Measurements from ENCODE around the gene PPP1R14D. TPM values are rescaled to one million over a fixed set of nuclear protein-coding genes. Genes with fewer than 3 reads are reported as not detected.

PPP1R14D gene
- total RNA-seq, 1 donor from 2014 or later = not detected

- H3K27me3 Mint-ChIP-seq (ENCODE audit: insufficient read depth) = no peaks in the 10 kb centered on the region
- peaks cover 25% of the 10 kb centered on the region for H3K4me1 Mint-ChIP-seq (ENCODE audit: low read depth)
- DNase-seq (ENCODE audit: low spot score) = no peak
- no peaks in the 10 kb centered on the region for H3K9me3 Mint-ChIP-seq
- H3K36me3 Mint-ChIP-seq (ENCODE audit: low read depth) = peaks cover 6% of the 10 kb centered on the region
- intact Hi-C loops (cut with micrococcal nuclease) = no loop called here
- H3K4me3 Mint-ChIP-seq = no peak overlapping the region
- H3K27ac Mint-ChIP-seq = no peak overlapping the region
Observed at GRCh38 chr15:40785164-40785563, 43.3 kb downstream of the PPP1R14D start.

GRCh38 chr15:40782609-40783227 is 45.8 kb downstream of the PPP1R14D start:
- peak; percentile 74 for DNase-seq (ENCODE audit: low spot score)
- Mint-ChIP-seq H3K4me3 (no peak overlapping the region), H3K27me3 (ENCODE audit: insufficient read depth) (no peaks in the 10 kb centered on the region), H3K4me1 (ENCODE audit: low read depth) (peaks cover 21% of the 10 kb centered on the region), H3K36me3 (ENCODE audit: low read depth) (peaks cover 2% of the 10 kb centered on the region), H3K27ac (no peak overlapping the region), H3K9me3 (no peaks in the 10 kb centered on the region)
- intact Hi-C loops (cut with micrococcal nuclease) = loop anchor here (1.0 to 2.0 kb wide), 6 partner anchors 18 to 263 kb away; partner anchors contain the start of gene GCHFR

DNA sequence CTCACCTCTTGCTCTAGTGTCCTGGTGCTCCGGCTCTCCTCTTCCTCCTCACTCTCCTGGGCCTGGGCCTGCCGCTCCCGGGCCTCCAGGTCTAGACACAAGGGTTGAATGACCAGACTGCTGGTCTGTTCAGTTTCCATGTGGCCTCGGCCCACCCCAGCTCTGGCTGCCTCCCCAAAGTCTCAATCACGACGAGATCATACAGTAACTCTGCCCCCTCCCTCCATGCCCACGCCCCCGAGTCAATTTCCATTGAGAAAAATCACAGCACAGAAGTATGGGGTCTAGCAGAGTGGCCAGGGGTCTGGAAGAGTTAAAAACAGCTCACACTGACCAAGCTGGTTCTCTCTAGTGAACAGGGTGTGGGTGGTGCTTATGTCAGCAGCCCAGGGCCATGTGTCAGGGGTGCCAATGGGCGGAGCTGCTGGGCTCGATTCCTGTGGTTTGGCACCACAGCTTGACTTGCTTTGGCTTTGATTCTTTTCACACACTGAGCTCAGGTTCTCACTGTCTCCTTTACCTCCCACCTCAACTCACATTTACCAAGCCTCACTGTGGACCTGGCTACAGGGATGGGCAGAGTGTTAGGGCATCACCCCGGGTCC is 51.9 kb downstream of the PPP1R14D start:
- peak overlapping the region; percentile 28 for H3K27ac Mint-ChIP-seq

GRCh38 chr15:40775740-40776536 is 52.6 kb downstream of the PPP1R14D start:
- H3K27ac Mint-ChIP-seq = no peak overlapping the region
- no peak overlapping the region for H3K4me3 Mint-ChIP-seq
- no peaks in the 10 kb centered on the region for H3K27me3 Mint-ChIP-seq (ENCODE audit: insufficient read depth)
- H3K4me1 Mint-ChIP-seq (ENCODE audit: low read depth) = peaks cover 8% of the 10 kb centered on the region
- intact Hi-C loops (cut with micrococcal nuclease) = no loop called here
- no peak for DNase-seq (ENCODE audit: low spot score)
- peaks cover 14% of the 10 kb centered on the region for H3K36me3 Mint-ChIP-seq (ENCODE audit: low read depth)
- no peaks in the 10 kb centered on the region for H3K9me3 Mint-ChIP-seq

More for the DNA sequence above, 51.9 kb downstream of the PPP1R14D start:
- Mint-ChIP-seq H3K27me3 (ENCODE audit: insufficient read depth) (no peaks in the 10 kb centered on the region), H3K36me3 (ENCODE audit: low read depth) (peaks cover 10% of the 10 kb centered on the region), H3K4me3 (no peak overlapping the region), H3K9me3 (no peaks in the 10 kb centered on the region), H3K4me1 (ENCODE audit: low read depth) (peaks cover 8% of the 10 kb centered on the region)
- intact Hi-C loops (cut with micrococcal nuclease) = no loop called here
- no peak for DNase-seq (ENCODE audit: low spot score)

- peaks cover 15% of the 10 kb centered on the region for H3K36me3 Mint-ChIP-seq (ENCODE audit: low read depth)
- H3K9me3 Mint-ChIP-seq = no peaks in the 10 kb centered on the region
- no peak for DNase-seq (ENCODE audit: low spot score)
- peaks cover 12% of the 10 kb centered on the region for H3K4me1 Mint-ChIP-seq (ENCODE audit: low read depth)
- no peak overlapping the region for H3K27ac Mint-ChIP-seq
- no peaks in the 10 kb centered on the region for H3K27me3 Mint-ChIP-seq (ENCODE audit: insufficient read depth)
- H3K4me3 Mint-ChIP-seq = no peak overlapping the region
- intact Hi-C loops (cut with micrococcal nuclease) = no loop called here
Observed at GRCh38 chr15:40775007-40775406, 53.5 kb downstream of the PPP1R14D start.

- Mint-ChIP-seq H3K9me3 (no peaks in the 10 kb centered on the region), H3K27ac (no peak overlapping the region), H3K36me3 (ENCODE audit: low read depth) (peaks cover 18% of the 10 kb centered on the region), H3K27me3 (ENCODE audit: insufficient read depth) (no peaks in the 10 kb centered on the region), H3K4me1 (ENCODE audit: low read depth) (peaks cover 22% of the 10 kb centered on the region), H3K4me3 (no peak overlapping the region)
- no peak for DNase-seq (ENCODE audit: low spot score)
- intact Hi-C loops (cut with micrococcal nuclease) = no loop called here
Observed at GRCh38 chr15:40773902-40774301, 54.6 kb downstream of the PPP1R14D start.

DNA sequence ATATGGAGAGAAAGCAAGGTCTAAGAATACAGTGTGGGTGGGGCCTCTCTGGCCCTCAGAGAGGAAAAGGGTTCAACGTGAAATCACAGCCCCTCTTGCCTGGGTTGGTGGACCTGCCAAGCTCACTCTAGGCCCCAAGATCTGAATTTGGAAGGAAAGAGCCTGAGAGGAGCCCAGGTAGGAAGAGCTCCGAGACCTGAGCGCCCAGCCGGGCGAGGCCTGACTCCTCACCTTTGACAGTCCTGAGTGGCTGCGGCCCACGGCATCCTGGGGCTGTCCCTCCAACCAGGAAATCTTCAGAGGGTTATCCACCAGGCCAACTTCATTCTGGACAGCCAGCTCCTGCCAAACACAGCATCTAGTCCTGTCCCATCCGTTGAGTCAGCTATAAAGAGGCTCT is 55.0 kb downstream of the PPP1R14D start:
- DNase-seq (ENCODE audit: low spot score) = no peak
- H3K27ac Mint-ChIP-seq = no peak overlapping the region
- H3K36me3 Mint-ChIP-seq (ENCODE audit: low read depth) = peaks cover 18% of the 10 kb centered on the region
- intact Hi-C loops (cut with micrococcal nuclease) = no loop called here
- peaks cover 26% of the 10 kb centered on the region for H3K4me1 Mint-ChIP-seq (ENCODE audit: low read depth)
- H3K27me3 Mint-ChIP-seq (ENCODE audit: insufficient read depth) = no peaks in the 10 kb centered on the region
- no peaks in the 10 kb centered on the region for H3K9me3 Mint-ChIP-seq
- no peak overlapping the region for H3K4me3 Mint-ChIP-seq

DNA sequence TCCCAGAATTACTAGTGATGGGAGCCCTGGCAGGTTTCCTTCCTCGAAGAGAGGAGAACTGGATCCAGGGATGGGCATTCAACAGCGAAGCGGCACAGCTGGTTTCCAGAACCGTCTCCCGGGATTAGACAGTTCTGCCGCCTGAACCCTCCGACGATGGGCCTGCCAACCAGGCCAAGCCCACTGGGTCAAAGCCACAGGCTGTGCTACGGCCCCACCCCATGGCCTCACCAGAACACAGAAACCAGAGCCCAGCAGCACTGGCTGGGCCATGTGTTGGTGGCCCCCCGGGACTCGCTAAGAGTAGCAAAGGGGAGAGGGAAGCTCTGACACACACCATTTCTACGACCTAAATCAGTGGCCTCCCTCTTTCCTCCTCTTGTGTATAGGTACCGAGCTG is 56.5 kb downstream of the PPP1R14D start:
- no peak for DNase-seq (ENCODE audit: low spot score)
- H3K4me1 Mint-ChIP-seq (ENCODE audit: low read depth) = peaks cover 25% of the 10 kb centered on the region

GRCh38 chr15:40771242-40771641 is 57.3 kb downstream of the PPP1R14D start:
- no peaks in the 10 kb centered on the region for H3K9me3 Mint-ChIP-seq
- H3K27me3 Mint-ChIP-seq (ENCODE audit: insufficient read depth) = no peaks in the 10 kb centered on the region
- intact Hi-C loops (cut with micrococcal nuclease) = no loop called here
- peaks cover 18% of the 10 kb centered on the region for H3K4me1 Mint-ChIP-seq (ENCODE audit: low read depth)
- H3K4me3 Mint-ChIP-seq = no peak overlapping the region
- peaks cover 12% of the 10 kb centered on the region for H3K36me3 Mint-ChIP-seq (ENCODE audit: low read depth)
- DNase-seq (ENCODE audit: low spot score) = no peak
- no peak overlapping the region for H3K27ac Mint-ChIP-seq

More for the DNA sequence above, 56.5 kb downstream of the PPP1R14D start:
- H3K9me3 Mint-ChIP-seq = no peaks in the 10 kb centered on the region
- peaks cover 18% of the 10 kb centered on the region for H3K36me3 Mint-ChIP-seq (ENCODE audit: low read depth)
- intact Hi-C loops (cut with micrococcal nuclease) = no loop called here
- no peaks in the 10 kb centered on the region for H3K27me3 Mint-ChIP-seq (ENCODE audit: insufficient read depth)
- no peak overlapping the region for H3K27ac Mint-ChIP-seq
- H3K4me3 Mint-ChIP-seq = no peak overlapping the region

DNA sequence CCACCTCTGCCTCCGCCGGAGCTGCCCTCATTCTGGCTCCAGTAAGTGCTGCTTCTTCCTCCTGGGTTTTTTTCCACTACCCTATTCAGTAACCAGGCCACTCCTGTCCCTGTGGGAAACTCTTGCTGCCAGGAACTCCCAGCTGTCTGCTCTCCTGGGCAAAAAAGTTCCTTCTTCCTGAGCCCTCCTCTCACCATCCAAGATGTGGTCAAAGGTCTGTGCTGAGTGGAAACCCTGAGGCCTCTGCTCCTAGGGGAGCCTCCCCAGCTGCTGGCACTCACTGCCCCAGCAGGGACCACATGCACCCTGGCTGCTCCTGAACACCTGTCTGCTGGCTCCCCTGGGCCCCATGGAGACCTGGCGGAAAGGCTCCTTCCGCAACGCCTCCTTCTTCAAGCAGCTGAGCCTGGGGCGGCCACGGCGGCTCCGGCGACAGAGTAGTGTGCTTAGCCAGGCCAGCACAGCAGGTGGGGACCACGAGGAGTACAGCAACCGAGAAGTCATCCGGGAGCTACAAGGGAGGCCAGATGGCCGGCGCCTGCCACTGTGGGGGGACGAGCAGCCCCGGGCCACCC is 58.3 kb downstream of the PPP1R14D start:
- Mint-ChIP-seq H3K4me3 (no peak overlapping the region), H3K27me3 (ENCODE audit: insufficient read depth) (no peaks in the 10 kb centered on the region), H3K27ac (peak overlapping the region; percentile 81), H3K36me3 (ENCODE audit: low read depth) (peaks cover 13% of the 10 kb centered on the region), H3K9me3 (no peaks in the 10 kb centered on the region), H3K4me1 (ENCODE audit: low read depth) (peaks cover 24% of the 10 kb centered on the region)
- intact Hi-C loops (cut with micrococcal nuclease) = no loop called here
- no peak for DNase-seq (ENCODE audit: low spot score)

GRCh38 chr15:40769274-40770146 is 59.0 kb downstream of the PPP1R14D start, which contains the start of gene C15orf62:
Gene C15orf62, plus strand, starts transcription at chr15:40769980. Its CDS starts 516 bp downstream, at chr15:40770496.
- peak within 1 kb of the TSS; percentile 81 for H3K27ac Mint-ChIP-seq
- H3K4me1 Mint-ChIP-seq (ENCODE audit: low read depth) = peaks cover 31% of the 10 kb centered on the region
- H3K36me3 Mint-ChIP-seq (ENCODE audit: low read depth) = peaks cover 15% of the 10 kb centered on the region
- no peaks in the 10 kb centered on the region for H3K9me3 Mint-ChIP-seq
- H3K4me3 Mint-ChIP-seq = peak within 1 kb of the TSS; percentile 35
- intact Hi-C loops (cut with micrococcal nuclease) = no loop called here
- no peaks in the 10 kb centered on the region for H3K27me3 Mint-ChIP-seq (ENCODE audit: insufficient read depth)
- no peak for DNase-seq (ENCODE audit: low spot score)

Data from activated T-helper 1 cell treated with anti-CD3 and anti-CD28 coated beads, Interleukin-12 subunit alpha, Interleukin-12 subunit beta, Interleukin-2, Interleukin-4 antibody, amounts not matched to agents 30 ng/mL and 10 ng/mL and 1 ng/mL, durations not matched to agents 14 hours and 24 hours and 36 hours (primary cell).